Measurements from ENCODE around the gene LAMTOR4.
"Not testable (repeated sequence)": the region's sequence is repeated elsewhere in the genome, so short reads cannot be mapped to it uniquely, and the experiment has no call there.

LAMTOR4 gene

GRCh38 chr7:100137851-100138760, 10.6 kb upstream of the LAMTOR4 start:
- Histone ChIP-seq H3F3A (ENCODE audit: control insufficient read depth, insufficient read depth) (peaks cover 16% of the 10 kb centered on the region), H3K36me3 (ENCODE audit: control insufficient read depth, low read length) (no peaks in the 10 kb centered on the region), H3K27ac (ENCODE audit: low read depth, low read length) (peak overlapping the region; percentile 56), H3K4me1 (ENCODE audit: control insufficient read depth, low read length) (peaks cover 46% of the 10 kb centered on the region), H3K4me3 (ENCODE audit: low read length) (peak overlapping the region; percentile 50), H3K79me2 (ENCODE audit: control insufficient read depth, low read length) (no peaks in the 10 kb centered on the region), H3K9me3 (ENCODE audit: control insufficient read depth, insufficient read depth, low read length) (no peaks in the 10 kb centered on the region), H3K27me3 (ENCODE audit: control insufficient read depth, low read length) (no peaks in the 10 kb centered on the region), H3K9me2 (replicated peaks; ENCODE audit: control insufficient read depth, low read length) (no peaks in the 10 kb centered on the region), H4K20me1 (ENCODE audit: control insufficient read depth, insufficient read depth, low read depth, low read length) (no peaks in the 10 kb centered on the region), H3K4me2 (ENCODE audit: low read length) (peak overlapping the region; percentile 63)
- TF ChIP-seq CTCF (IDR thresholded peaks at IDR 0.05; ENCODE audit: low read depth, low read length, poor library complexity, severe bottlenecking): no peak
- no peak for TF ChIP-seq EZH2phosphoT487 (IDR thresholded peaks at IDR 0.05; ENCODE audit: borderline replicate concordance, low read length)

GRCh38 chr7:100141555-100141949, 7.2 kb upstream of the LAMTOR4 start:
- Histone ChIP-seq H3K79me2 (ENCODE audit: control insufficient read depth, low read length) (no peaks in the 10 kb centered on the region), H3K4me3 (ENCODE audit: low read length) (no peak overlapping the region), H3K9me2 (replicated peaks; ENCODE audit: control insufficient read depth, low read length) (no peaks in the 10 kb centered on the region), H3K27me3 (ENCODE audit: control insufficient read depth, low read length) (no peaks in the 10 kb centered on the region), H3K36me3 (ENCODE audit: control insufficient read depth, low read length) (no peaks in the 10 kb centered on the region), H3K9me3 (ENCODE audit: control insufficient read depth, insufficient read depth, low read length) (no peaks in the 10 kb centered on the region), H3K27ac (ENCODE audit: low read depth, low read length) (no peak overlapping the region), H4K20me1 (ENCODE audit: control insufficient read depth, insufficient read depth, low read depth, low read length) (no peaks in the 10 kb centered on the region), H3K4me2 (ENCODE audit: low read length) (peak overlapping the region; percentile 34), H3K4me1 (ENCODE audit: control insufficient read depth, low read length) (peaks cover 48% of the 10 kb centered on the region), H3F3A (ENCODE audit: control insufficient read depth, insufficient read depth) (peaks cover 18% of the 10 kb centered on the region)
- TF ChIP-seq EZH2phosphoT487 (IDR thresholded peaks at IDR 0.05; ENCODE audit: borderline replicate concordance, low read length): no peak
- no peak for TF ChIP-seq CTCF (IDR thresholded peaks at IDR 0.05; ENCODE audit: low read depth, low read length, poor library complexity, severe bottlenecking)

- Histone ChIP-seq H3K4me3 (ENCODE audit: low read length) (no peak overlapping the region), H3K79me2 (ENCODE audit: control insufficient read depth, low read length) (no peaks in the 10 kb centered on the region), H3K9me3 (ENCODE audit: control insufficient read depth, insufficient read depth, low read length) (no peaks in the 10 kb centered on the region), H3K9me2 (replicated peaks; ENCODE audit: control insufficient read depth, low read length) (no peaks in the 10 kb centered on the region), H3K4me2 (ENCODE audit: low read length) (no peak overlapping the region), H3K27ac (ENCODE audit: low read depth, low read length) (no peak overlapping the region), H3K4me1 (ENCODE audit: control insufficient read depth, low read length) (peaks cover 46% of the 10 kb centered on the region), H3F3A (ENCODE audit: control insufficient read depth, insufficient read depth) (peaks cover 18% of the 10 kb centered on the region), H4K20me1 (ENCODE audit: control insufficient read depth, insufficient read depth, low read depth, low read length) (no peaks in the 10 kb centered on the region), H3K27me3 (ENCODE audit: control insufficient read depth, low read length) (no peaks in the 10 kb centered on the region), H3K36me3 (ENCODE audit: control insufficient read depth, low read length) (no peaks in the 10 kb centered on the region)
- TF ChIP-seq EZH2phosphoT487 (IDR thresholded peaks at IDR 0.05; ENCODE audit: borderline replicate concordance, low read length) (no peak), CTCF (IDR thresholded peaks at IDR 0.05; ENCODE audit: low read depth, low read length, poor library complexity, severe bottlenecking) (no peak)
These were observed 6.3 kb upstream of the LAMTOR4 start for GRCh38 chr7:100142461-100142860.

- H3K4me2 ChIP-seq (ENCODE audit: low read length); H3K27me3 ChIP-seq (ENCODE audit: control insufficient read depth, low read length); H3K4me3 ChIP-seq (ENCODE audit: low read length); H4K20me1 ChIP-seq (ENCODE audit: control insufficient read depth, insufficient read depth, low read depth, low read length); H3F3A ChIP-seq (ENCODE audit: control insufficient read depth, insufficient read depth); H3K9me3 ChIP-seq (ENCODE audit: control insufficient read depth, insufficient read depth, low read length); H3K27ac ChIP-seq (ENCODE audit: low read depth, low read length); H3K9me2 ChIP-seq (replicated peaks; ENCODE audit: control insufficient read depth, low read length): not testable (repeated sequence)
- peaks cover 25% of the 10 kb centered on the region for H3K79me2 ChIP-seq (ENCODE audit: control insufficient read depth, low read length)
- H3K4me1 ChIP-seq (ENCODE audit: control insufficient read depth, low read length): peaks cover 43% of the 10 kb centered on the region
- H3K36me3 ChIP-seq (ENCODE audit: control insufficient read depth, low read length): peaks cover 21% of the 10 kb centered on the region
These were observed 2.4 kb upstream of the LAMTOR4 start for GRCh38 chr7:100146350-100146749.
